ENCODE measurements around the gene MRPL2. TPM values are rescaled to one million over a fixed set of nuclear protein-coding genes. Genes with fewer than 3 reads are reported as not detected.

MRPL2 gene
- total RNA-seq (10 to 100 TPM; 19.9 to 31.6 (median 25.7) TPM), polyA plus RNA-seq (10 to 100 TPM; 55.2 to 65.8 TPM)

DNA sequence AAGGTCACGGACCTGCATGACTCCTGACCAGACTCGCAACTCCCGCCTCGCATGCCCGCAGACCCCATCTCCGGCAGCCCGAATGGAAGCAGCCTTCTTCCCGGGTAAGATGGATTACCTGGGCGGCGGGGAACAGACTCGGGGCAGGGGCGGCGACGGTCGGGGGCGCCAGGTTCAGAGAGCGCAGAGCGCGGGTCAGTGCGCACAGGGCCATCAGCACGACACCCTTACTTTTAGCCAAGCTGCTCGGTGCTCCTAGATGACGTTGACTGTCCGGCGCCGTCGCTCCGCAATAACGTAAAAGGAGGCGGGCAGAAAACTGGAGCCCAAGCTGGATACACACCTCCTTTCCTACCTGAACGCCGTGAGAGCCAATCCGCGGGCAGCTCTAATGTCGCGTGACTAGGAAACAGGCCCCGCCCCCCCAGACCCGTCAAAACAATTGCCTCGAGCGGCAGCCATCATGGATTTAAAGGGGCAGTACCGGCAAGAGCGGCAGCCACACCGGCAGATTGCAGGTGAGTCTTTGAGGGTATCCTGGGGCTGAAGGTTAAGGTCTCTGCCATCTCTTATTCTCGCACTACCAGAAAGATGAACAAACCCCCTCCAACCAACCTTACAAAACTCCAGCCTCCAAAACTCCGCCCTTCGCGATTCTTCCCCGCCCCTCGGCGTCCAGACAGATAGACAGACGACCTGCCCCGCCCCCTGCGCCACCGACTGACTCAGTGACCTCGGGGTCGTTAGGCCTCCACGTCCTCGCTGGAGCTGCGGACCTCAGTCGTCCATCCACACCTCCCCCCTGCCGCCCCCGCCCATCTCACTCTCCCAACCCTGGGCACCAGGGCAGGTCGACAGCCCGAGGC, at the start of gene MRPL2, which contains the start of gene KLC4:
Gene MRPL2 (minus strand): TSS at position 267 of the 866 bp plus-strand sequence. CDS start 53 bp downstream, at position 214.
Gene KLC4 (plus strand): TSS at position 464 of the 866 bp plus-strand sequence. CDS start 1,705 bp downstream, outside the sequence.
- FAIRE-seq (no peak), ATAC-seq (peak; percentile 92 to 98 (median 94)), DNase-seq (peak; percentile 94 to 98 (median 98))
- H3K9me3 ChIP-seq = no peaks in the 10 kb centered on the region
- peaks cover 23 to 25% (median 24%) of the 10 kb centered on the region in 3 donors for H3K4me1 ChIP-seq
- 0 to 1% methylated on average over 62 to 64 of the region's 64 CpGs for WGBS, 2 donors
- TF ChIP-seq, protein P1, sequence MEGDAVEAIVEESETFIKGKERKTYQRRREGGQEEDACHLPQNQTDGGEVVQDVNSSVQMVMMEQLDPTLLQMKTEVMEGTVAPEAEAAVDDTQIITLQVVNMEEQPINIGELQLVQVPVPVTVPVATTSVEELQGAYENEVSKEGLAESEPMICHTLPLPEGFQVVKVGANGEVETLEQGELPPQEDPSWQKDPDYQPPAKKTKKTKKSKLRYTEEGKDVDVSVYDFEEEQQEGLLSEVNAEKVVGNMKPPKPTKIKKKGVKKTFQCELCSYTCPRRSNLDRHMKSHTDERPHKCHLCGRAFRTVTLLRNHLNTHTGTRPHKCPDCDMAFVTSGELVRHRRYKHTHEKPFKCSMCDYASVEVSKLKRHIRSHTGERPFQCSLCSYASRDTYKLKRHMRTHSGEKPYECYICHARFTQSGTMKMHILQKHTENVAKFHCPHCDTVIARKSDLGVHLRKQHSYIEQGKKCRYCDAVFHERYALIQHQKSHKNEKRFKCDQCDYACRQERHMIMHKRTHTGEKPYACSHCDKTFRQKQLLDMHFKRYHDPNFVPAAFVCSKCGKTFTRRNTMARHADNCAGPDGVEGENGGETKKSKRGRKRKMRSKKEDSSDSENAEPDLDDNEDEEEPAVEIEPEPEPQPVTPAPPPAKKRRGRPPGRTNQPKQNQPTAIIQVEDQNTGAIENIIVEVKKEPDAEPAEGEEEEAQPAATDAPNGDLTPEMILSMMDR (IDR thresholded peaks at IDR 0.05) = no peak
- H3K4me3 ChIP-seq = peak within 1 kb of the TSS; percentile 35 to 88 (median 72)
- H3K36me3 ChIP-seq = peaks cover 0 to 11% (median 0%) of the 10 kb centered on the region in 3 donors
- H3K27me3 ChIP-seq = no peaks in the 10 kb centered on the region
- peak within 1 kb of the TSS; percentile 91 to 94 (median 94) for H3K27ac ChIP-seq
- intact Hi-C loops (cut with DNase I) = no loop called here

GRCh38 chr6:43107344-43108062, 48.3 kb upstream of the MRPL2 start:
- H3K4me3 ChIP-seq = no peak overlapping the region
- WGBS, 2 donors = 86 to 90% methylated on average over 12 of the region's 12 CpGs
- H3K27me3 ChIP-seq = no peaks in the 10 kb centered on the region
- H3K27ac ChIP-seq = no peak overlapping the region
- TF ChIP-seq, protein P1 (IDR thresholded peaks at IDR 0.05) = no peak
- intact Hi-C loops (cut with DNase I) = no loop called here
- ATAC-seq (no peak), FAIRE-seq (no peak), DNase-seq (no peak)
- H3K9me3 ChIP-seq = no peaks in the 10 kb centered on the region
- H3K4me1 ChIP-seq = no peaks in the 10 kb centered on the region
- no peaks in the 10 kb centered on the region for H3K36me3 ChIP-seq

GRCh38 chr6:43105538-43106222, 46.4 kb upstream of the MRPL2 start:
- Histone ChIP-seq H3K4me3 (no peak overlapping the region), H3K9me3 (no peaks in the 10 kb centered on the region), H3K27me3 (no peaks in the 10 kb centered on the region), H3K36me3 (no peaks in the 10 kb centered on the region), H3K27ac (no peak overlapping the region), H3K4me1 (no peaks in the 10 kb centered on the region)
- FAIRE-seq = no peak
- no peak for DNase-seq
- no peak for ATAC-seq
- TF ChIP-seq, protein P1 (IDR thresholded peaks at IDR 0.05) = no peak
- intact Hi-C loops (cut with DNase I) = no loop called here
- WGBS, 2 donors = 91 to 92% methylated on average over 9 of the region's 9 CpGs

GRCh38 chr6:43103253-43103876, 44.1 kb upstream of the MRPL2 start:
- TF ChIP-seq, protein P1 (IDR thresholded peaks at IDR 0.05) = no peak
- Histone ChIP-seq H3K27me3 (no peaks in the 10 kb centered on the region), H3K36me3 (no peaks in the 10 kb centered on the region), H3K9me3 (no peaks in the 10 kb centered on the region), H3K27ac (no peak overlapping the region), H3K4me3 (no peak overlapping the region), H3K4me1 (no peaks in the 10 kb centered on the region)
- DNase-seq (no peak), ATAC-seq (no peak), FAIRE-seq (no peak)
- 74 to 85% methylated on average over 2 of the region's 2 CpGs for WGBS, 2 donors
- intact Hi-C loops (cut with DNase I) = no loop called here

All from pancreas (tissue), 10 donors.